ENCODE measurements around the gene RNF41.
A peak's percentile ranks its signal among the peaks of the same experiment; 100 is the strongest.
"Not testable (repeated sequence)": the region's sequence is repeated elsewhere in the genome, so short reads cannot be mapped to it uniquely, and the experiment has no call there.

The RNF41 gene

GRCh38 chr12:56213878-56214277 lies 7.8 kb downstream of the RNF41 start:
- DNase-seq: no peak

- DNase-seq: no peak
These were observed 9.4 kb downstream of the RNF41 start for GRCh38 chr12:56212361-56212760.

- DNase-seq: no peak
These were observed 13.7 kb downstream of the RNF41 start for GRCh38 chr12:56208006-56208405.

GRCh38 chr12:56206452-56207166 lies 15.1 kb downstream of the RNF41 start:
- DNase-seq: peak in 18 of 56 donors; percentile 1 to 54 (median 11)

GRCh38 chr12:56205445-56205844 lies 16.3 kb downstream of the RNF41 start:
- no peak for DNase-seq

- no peak for DNase-seq
These were observed 17.4 kb downstream of the RNF41 start for GRCh38 chr12:56204275-56204674.

- DNase-seq: no peak
These were observed 18.9 kb downstream of the RNF41 start for GRCh38 chr12:56202838-56203237.

GRCh38 chr12:56202366-56202765 lies 19.4 kb downstream of the RNF41 start:
- DNase-seq: no peak

- no peak for DNase-seq
These were observed 22.9 kb downstream of the RNF41 start for GRCh38 chr12:56198836-56199235.

- DNase-seq: no peak
These were observed 23.6 kb downstream of the RNF41 start for GRCh38 chr12:56197921-56198635.

GRCh38 chr12:56196818-56197550 lies 24.7 kb downstream of the RNF41 start:
- not testable (repeated sequence) for DNase-seq

- peak in 40 of 56 donors; percentile 1 to 80 (median 20) for DNase-seq
These were observed 28.6 kb downstream of the RNF41 start for GRCh38 chr12:56193025-56193578.

- no peak for DNase-seq
These were observed 29.1 kb downstream of the RNF41 start for GRCh38 chr12:56192582-56192981.

- peak in 2 of 56 donors; percentile 9 to 35 for DNase-seq
These were observed 31.0 kb downstream of the RNF41 start for GRCh38 chr12:56190695-56191155.

- peak in 55 of 56 donors; percentile 14 to 89 (median 64) for DNase-seq
These were observed 31.6 kb downstream of the RNF41 start for GRCh38 chr12:56189918-56190694.

GRCh38 chr12:56189099-56189917 lies 32.4 kb downstream of the RNF41 start, which contains the start of gene SMARCC2:
TSS of gene SMARCC2 (minus strand) at chr12:56189483. CDS start at chr12:56189461, 22 bp downstream.
- DNase-seq: peak in 55 of 56 donors; percentile 15 to 84 (median 67)

GRCh38 chr12:56188778-56189098 lies 33.0 kb downstream of the RNF41 start:
- peak in 6 of 56 donors; percentile 4 to 57 (median 32) for DNase-seq

- DNase-seq: peak in 2 of 56 donors; percentile 8 to 30
These were observed 33.5 kb downstream of the RNF41 start for GRCh38 chr12:56188131-56188777.

- no peak for DNase-seq
These were observed 34.8 kb downstream of the RNF41 start for GRCh38 chr12:56186957-56187356.
